Measurements from ENCODE around the gene IGSF10.

Gene IGSF10

DNA sequence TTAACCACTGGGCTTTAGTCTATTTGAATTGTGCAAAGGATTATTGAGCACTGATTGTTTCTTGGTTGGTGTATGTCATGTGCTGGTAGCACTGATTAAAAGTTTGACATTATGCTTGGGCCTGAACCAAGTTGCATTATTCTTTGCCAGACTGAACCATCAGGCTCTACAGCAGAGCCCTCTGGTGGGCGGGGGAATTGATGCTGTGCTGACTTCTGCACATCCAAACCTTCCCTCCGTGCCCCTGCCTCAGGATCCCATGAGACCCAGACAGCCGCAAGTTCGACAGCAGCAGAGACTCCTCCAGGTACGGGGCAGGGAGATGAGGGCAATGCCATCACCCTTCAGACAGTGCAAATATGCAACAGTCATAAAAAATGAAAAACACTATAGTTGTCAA is 47.9 kb downstream of the IGSF10 start:
- no peak for DNase-seq

Data from NCI-H1436 treated with DMSO at 0.1 percent for 48 hours (cell line).